PFSK-1 (cell line): ENCODE measurements around the gene ZNF407.

Experiments used
- FOXP2 ChIP-seq: optimal IDR thresholded peaks from 2 replicates; pipeline ENCODE3; 2011; ENCODE audit warnings: borderline replicate concordance, control low read depth, inconsistent platforms; ENCODE audit not compliant: insufficient read depth; ENCODE audit errors: extremely low read length, extremely low read depth
- POLR2AphosphoS5 ChIP-seq: IDR thresholded peaks from 2 replicates; pipeline ENCODE4 v1.6.1; 2012; ENCODE audit warnings: low read depth, mild to moderate bottlenecking, control low read depth, low read length, moderate library complexity
- SIN3A ChIP-seq: IDR thresholded peaks from 2 replicates; pipeline ENCODE4 v1.6.1; 2012; ENCODE audit warnings: mild to moderate bottlenecking, low read length, moderate library complexity, borderline replicate concordance; ENCODE audit not compliant: insufficient read depth
- TAF1 ChIP-seq: IDR thresholded peaks from 2 replicates; pipeline ENCODE4 v1.6.1; 2012; ENCODE audit warnings: low read length, control low read depth, borderline replicate concordance; ENCODE audit not compliant: insufficient read depth
- TF ChIP-seq, protein P1 (sequence below), 2 experiments: IDR thresholded peaks; 2 replicates each; pipeline versions ENCODE4 v1.6.1 to v1.8.0; 2011 to 2012; ENCODE audit warnings: low read depth in 2 of 2, low read length in 2 of 2, control low read depth in 1 of 2, inconsistent platforms in 1 of 2, mild to moderate bottlenecking in 1 of 2, moderate library complexity in 1 of 2; ENCODE audit not compliant: insufficient read depth in 1 of 2

ZNF407 gene

DNA sequence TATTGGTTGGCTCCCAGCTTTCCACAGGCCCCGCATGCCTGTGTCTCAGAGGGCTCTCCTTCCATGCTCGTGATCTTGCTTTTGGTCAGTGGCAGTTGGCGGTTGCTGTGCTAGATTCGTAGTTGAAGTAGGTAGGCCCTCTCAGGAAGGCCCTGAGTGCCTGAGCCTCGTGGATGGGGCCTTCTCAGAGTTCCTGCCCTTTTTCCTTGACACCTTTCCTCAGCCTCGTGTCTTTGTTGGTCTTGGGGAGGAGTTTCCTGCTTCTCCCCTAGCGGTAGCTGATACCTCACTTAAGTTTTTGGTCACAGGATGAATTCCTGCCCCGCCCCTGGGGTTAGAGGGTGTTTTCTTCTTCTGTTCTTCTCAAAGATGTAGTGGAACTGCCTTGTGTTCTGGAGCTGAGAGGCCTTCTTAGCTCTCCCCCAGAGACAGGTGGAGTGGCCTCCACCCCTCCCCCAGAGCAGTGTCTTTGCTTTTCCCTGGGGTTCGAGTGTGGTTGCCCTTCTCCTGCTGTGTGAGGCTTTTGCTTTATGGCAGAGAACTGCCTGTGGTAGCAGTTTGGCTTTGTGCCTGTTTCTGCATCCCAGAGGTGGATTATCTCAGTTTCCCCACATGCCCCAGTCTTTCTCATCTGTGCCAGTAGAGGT, 94.8 kb downstream of the ZNF407 start:
- TF ChIP-seq TAF1 = no peak
- no peak for TF ChIP-seq POLR2AphosphoS5
- no peak for TF ChIP-seq FOXP2
- TF ChIP-seq, protein P1, sequence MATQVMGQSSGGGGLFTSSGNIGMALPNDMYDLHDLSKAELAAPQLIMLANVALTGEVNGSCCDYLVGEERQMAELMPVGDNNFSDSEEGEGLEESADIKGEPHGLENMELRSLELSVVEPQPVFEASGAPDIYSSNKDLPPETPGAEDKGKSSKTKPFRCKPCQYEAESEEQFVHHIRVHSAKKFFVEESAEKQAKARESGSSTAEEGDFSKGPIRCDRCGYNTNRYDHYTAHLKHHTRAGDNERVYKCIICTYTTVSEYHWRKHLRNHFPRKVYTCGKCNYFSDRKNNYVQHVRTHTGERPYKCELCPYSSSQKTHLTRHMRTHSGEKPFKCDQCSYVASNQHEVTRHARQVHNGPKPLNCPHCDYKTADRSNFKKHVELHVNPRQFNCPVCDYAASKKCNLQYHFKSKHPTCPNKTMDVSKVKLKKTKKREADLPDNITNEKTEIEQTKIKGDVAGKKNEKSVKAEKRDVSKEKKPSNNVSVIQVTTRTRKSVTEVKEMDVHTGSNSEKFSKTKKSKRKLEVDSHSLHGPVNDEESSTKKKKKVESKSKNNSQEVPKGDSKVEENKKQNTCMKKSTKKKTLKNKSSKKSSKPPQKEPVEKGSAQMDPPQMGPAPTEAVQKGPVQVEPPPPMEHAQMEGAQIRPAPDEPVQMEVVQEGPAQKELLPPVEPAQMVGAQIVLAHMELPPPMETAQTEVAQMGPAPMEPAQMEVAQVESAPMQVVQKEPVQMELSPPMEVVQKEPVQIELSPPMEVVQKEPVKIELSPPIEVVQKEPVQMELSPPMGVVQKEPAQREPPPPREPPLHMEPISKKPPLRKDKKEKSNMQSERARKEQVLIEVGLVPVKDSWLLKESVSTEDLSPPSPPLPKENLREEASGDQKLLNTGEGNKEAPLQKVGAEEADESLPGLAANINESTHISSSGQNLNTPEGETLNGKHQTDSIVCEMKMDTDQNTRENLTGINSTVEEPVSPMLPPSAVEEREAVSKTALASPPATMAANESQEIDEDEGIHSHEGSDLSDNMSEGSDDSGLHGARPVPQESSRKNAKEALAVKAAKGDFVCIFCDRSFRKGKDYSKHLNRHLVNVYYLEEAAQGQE (IDR thresholded peaks at IDR 0.05; ENCODE audit: insufficient read depth in 1 of 2, low read depth in 2 of 2, low read length in 2 of 2) = no peak
- TF ChIP-seq SIN3A = no peak

DNA sequence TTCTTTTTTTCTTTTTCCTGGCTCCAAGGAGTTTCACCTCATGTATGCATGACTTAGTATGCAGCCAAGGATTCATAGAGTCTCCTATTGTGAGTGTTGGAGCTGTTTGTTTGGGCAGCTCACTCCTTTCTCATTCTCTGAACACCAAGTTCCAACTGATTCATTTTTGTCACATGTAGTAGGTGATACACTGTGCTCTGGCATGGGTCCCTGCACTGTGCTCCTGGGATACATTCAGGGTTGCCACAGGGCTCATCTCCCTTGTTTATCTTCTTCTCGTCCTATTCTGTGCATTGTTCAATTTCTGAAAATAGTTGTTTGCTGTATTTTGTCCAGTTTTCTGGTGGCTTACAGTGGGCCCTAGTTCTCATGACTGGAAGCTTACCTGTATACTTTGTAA, 96.8 kb downstream of the ZNF407 start:
- TF ChIP-seq TAF1 (no peak), SIN3A (no peak)

DNA sequence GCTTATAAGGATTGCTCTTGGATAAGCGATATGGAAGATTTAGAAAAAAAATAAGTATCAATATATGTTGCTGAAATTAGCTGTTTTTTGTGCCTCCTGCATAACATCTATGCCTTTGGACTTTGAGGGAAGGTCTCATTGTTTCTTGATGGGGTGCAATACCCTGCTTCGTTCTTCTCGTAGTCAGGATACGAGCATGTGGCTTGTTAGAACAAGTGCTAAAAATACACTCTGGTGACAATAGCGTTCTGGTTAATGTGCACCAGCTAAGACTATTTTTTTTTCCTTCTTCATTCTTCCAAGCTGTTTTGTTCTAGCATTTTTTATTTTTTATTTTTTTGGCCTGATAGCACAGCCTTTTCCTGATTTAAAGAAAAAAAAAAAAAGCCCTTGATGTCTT, 97.5 kb downstream of the ZNF407 start:
- TF ChIP-seq TAF1 (no peak), FOXP2 (no peak), POLR2AphosphoS5 (no peak), SIN3A (no peak)
- TF ChIP-seq, protein P1 (IDR thresholded peaks at IDR 0.05; ENCODE audit: insufficient read depth in 1 of 2, low read depth in 2 of 2, low read length in 2 of 2) = no peak

DNA sequence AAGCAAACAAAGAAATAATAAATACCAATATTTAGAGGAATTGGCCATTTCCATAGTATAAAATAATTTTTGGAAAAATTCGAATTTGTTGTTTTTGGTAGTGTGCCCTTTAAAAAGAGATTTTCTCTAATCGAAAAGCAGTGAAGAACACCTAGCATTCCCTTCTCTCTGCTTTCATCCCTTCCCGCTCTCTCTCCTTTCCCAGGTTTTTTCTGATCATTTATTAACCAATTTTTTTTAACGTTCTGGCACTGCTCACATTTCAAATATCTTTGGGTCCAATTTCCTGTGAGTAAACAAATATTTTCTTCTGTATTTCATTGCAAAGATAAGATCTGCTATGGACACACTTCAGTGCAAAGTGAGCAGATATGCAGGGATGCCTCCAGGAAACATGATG, 101.2 kb downstream of the ZNF407 start:
- no peak for TF ChIP-seq POLR2AphosphoS5
- no peak for TF ChIP-seq SIN3A
- TF ChIP-seq TAF1 = no peak
- no peak for TF ChIP-seq FOXP2
- TF ChIP-seq, protein P1 (IDR thresholded peaks at IDR 0.05; ENCODE audit: insufficient read depth in 1 of 2, low read depth in 2 of 2, low read length in 2 of 2) = no peak

DNA sequence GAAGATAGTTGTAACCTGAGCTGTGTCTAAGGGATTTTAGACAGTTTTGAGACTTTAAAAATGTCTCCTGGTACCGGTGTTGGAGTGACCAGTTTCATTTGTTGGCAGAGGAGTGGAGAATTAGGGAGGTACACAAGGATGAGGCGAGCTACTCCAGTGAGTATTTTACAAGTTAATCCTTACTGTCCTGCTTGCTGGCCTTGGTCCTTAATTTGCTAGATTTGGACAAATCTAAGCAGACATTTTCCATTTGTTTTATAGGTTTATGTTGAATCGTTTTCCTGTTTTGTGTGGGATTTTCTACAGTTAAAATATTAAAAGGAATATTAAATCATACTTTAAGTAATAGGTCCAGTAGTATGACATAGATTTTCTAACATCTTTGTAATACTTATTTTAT, 101.8 kb downstream of the ZNF407 start:
- no peak for TF ChIP-seq POLR2AphosphoS5
- TF ChIP-seq TAF1 = no peak
- TF ChIP-seq, protein P1 (IDR thresholded peaks at IDR 0.05; ENCODE audit: insufficient read depth in 1 of 2, low read depth in 2 of 2, low read length in 2 of 2) = no peak
- TF ChIP-seq SIN3A = no peak
- no peak for TF ChIP-seq FOXP2
